H1 (cell line): ENCODE measurements around the gene EXT2.

ENCODE experiments used
- CTCF ChIP-seq, 3 experiments: IDR thresholded peaks; 1 replicate in 2 of 3; 2 replicates in 1 of 3; pipeline versions ENCODE4 v1.5.1 to v1.6.1; 2011; ENCODE audit warnings: low read length in 3 of 3, mild to moderate bottlenecking in 3 of 3, inconsistent platforms in 2 of 3, low read depth in 1 of 3, moderate library complexity in 1 of 3; ENCODE audit not compliant: insufficient read depth in 1 of 3; ENCODE audit errors: control extremely low read depth in 1 of 3
- EP300 ChIP-seq, 2 experiments: IDR thresholded peaks; 1 replicate in 1 of 2; 2 replicates in 1 of 2; pipeline ENCODE4 v1.6.1; 2011 to 2012; ENCODE audit warnings: low read depth in 2 of 2, low read length in 2 of 2, mild to moderate bottlenecking in 2 of 2, borderline replicate concordance in 1 of 2, inconsistent platforms in 1 of 2, moderate library complexity in 1 of 2
- GTF2F1 ChIP-seq: IDR thresholded peaks from 2 replicates; pipeline ENCODE4 v1.6.1; 2012; ENCODE audit warnings: low read depth, low read length, improper control_type of control experiment, borderline replicate concordance
- POLR2A ChIP-seq, 2 experiments: IDR thresholded peaks; 1 replicate in 1 of 2; 2 replicates in 1 of 2; pipeline ENCODE4 v1.6.1; 2011; ENCODE audit warnings: low read depth in 2 of 2, low read length in 2 of 2, mild to moderate bottlenecking in 2 of 2; ENCODE audit errors: control extremely low read depth in 1 of 2
- POLR2AphosphoS5 ChIP-seq: IDR thresholded peaks from 2 replicates; pipeline ENCODE4 v1.6.1; 2011; ENCODE audit warnings: low read depth, low read length
- RAD21 ChIP-seq, 2 experiments: IDR thresholded peaks in 1 of 2; conservative IDR thresholded peaks in 1 of 2; 2 replicates each; pipeline ENCODE4 v1.6.1; 2011; ENCODE audit warnings: low read depth in 2 of 2, low read length in 2 of 2, improper control_type of control experiment in 1 of 2, inconsistent platforms in 1 of 2, mild to moderate bottlenecking in 1 of 2, moderate library complexity in 1 of 2
- ZNF274 ChIP-seq: IDR thresholded peaks from 2 replicates; pipeline ENCODE4 v1.7.0; 2012; ENCODE audit warnings: low read length, borderline replicate concordance; ENCODE audit errors: extremely low read depth

- TF ChIP-seq CTCF (IDR thresholded peaks at IDR 0.05; ENCODE audit: control extremely low read depth in 1 of 3, insufficient read depth in 1 of 3, low read depth in 1 of 3, low read length in 3 of 3): no peak
- no peak for TF ChIP-seq ZNF274
- TF ChIP-seq GTF2F1: no peak
- no peak for TF ChIP-seq RAD21 (IDR thresholded peaks at IDR 0.05 in 1 of 2, conservative IDR thresholded peaks at IDR 0.05 in 1 of 2; ENCODE audit: low read depth in 2 of 2, low read length in 2 of 2)
- TF ChIP-seq POLR2A (IDR thresholded peaks at IDR 0.05; ENCODE audit: control extremely low read depth in 1 of 2, low read depth in 2 of 2, low read length in 2 of 2): no peak
- no peak for TF ChIP-seq POLR2AphosphoS5
- no peak for TF ChIP-seq EP300 (IDR thresholded peaks at IDR 0.05; ENCODE audit: borderline replicate concordance in 1 of 2, low read depth in 2 of 2, low read length in 2 of 2)
Measured at GRCh38 chr11:44088871-44089270, 6.6 kb upstream of the EXT2 start.
